GM23338 (cell line): ENCODE results near the gene OSER1. TPM values are rescaled to one million over a fixed set of nuclear protein-coding genes. Genes with fewer than 3 reads are reported as not detected.
A peak's percentile ranks its signal among the peaks of the same experiment; 100 is the strongest.

ENCODE experiments used
- ATAC-seq: fragments of 200-7000 bp; cut with Tn5 transposase; 3 replicates; pipeline ENCODE4 v1.9.1; 2020
- DNase-seq: peaks from one replicate; pipeline ENCODE4 v3.0.0-alpha.2; 2015; ENCODE audit warnings: low spot score
- H2AFZ ChIP-seq: fragments of 200-600 bp; sonication (generic); 2 replicates; pipeline ENCODE4 v1.8.0; 2016; ENCODE audit warnings: antibody characterized with exemption, mild to moderate bottlenecking, moderate library complexity
- H3F3A ChIP-seq: fragments of 200-600 bp; sonication (generic); replicated peaks from 2 replicates; pipeline ENCODE4 v1.8.0; 2017; ENCODE audit warnings: antibody characterized with exemption, mixed run types, low read depth
- H3K27ac ChIP-seq: fragments of 200-600 bp; sonication (generic); 2 replicates; pipeline ENCODE4 v1.6.1; 2016; ENCODE audit warnings: low read depth
- H3K27me3 ChIP-seq: fragments of 200-600 bp; sonication (generic); 2 replicates; pipeline ENCODE4 v1.8.0; 2016; ENCODE audit warnings: mild to moderate bottlenecking, mixed run types, moderate library complexity; ENCODE audit not compliant: insufficient read depth
- H3K36me3 ChIP-seq: fragments of 200-600 bp; sonication (generic); 2 replicates; pipeline ENCODE4 v1.8.0; 2016; ENCODE audit warnings: mild to moderate bottlenecking; ENCODE audit not compliant: insufficient read depth
- H3K4me1 ChIP-seq: fragments of 200-600 bp; sonication (generic); 2 replicates; pipeline ENCODE4 v1.8.0; 2016; ENCODE audit warnings: mild to moderate bottlenecking, moderate library complexity; ENCODE audit not compliant: insufficient read depth
- H3K4me2 ChIP-seq: fragments of 200-600 bp; sonication (generic); 2 replicates; pipeline ENCODE4 v1.7.1; 2017; ENCODE audit warnings: mixed run types
- H3K4me3 ChIP-seq: fragments of 200-600 bp; sonication (generic); 2 replicates; pipeline ENCODE4 v1.6.1; 2016; ENCODE audit warnings: mixed run types
- H3K79me2 ChIP-seq: fragments of 200-600 bp; sonication (generic); replicated peaks from 2 replicates; pipeline ENCODE4 v1.8.0; 2017; ENCODE audit warnings: mild to moderate bottlenecking; ENCODE audit not compliant: insufficient read depth
- H3K9me2 ChIP-seq: fragments of 200-600 bp; sonication (generic); 2 replicates; pipeline ENCODE4 v1.8.0; 2017; ENCODE audit not compliant: insufficient read depth
- H4K20me1 ChIP-seq: fragments of 200-600 bp; sonication (generic); replicated peaks from 2 replicates; pipeline ENCODE4 v1.8.0; 2017; ENCODE audit warnings: mild to moderate bottlenecking; ENCODE audit not compliant: insufficient read depth
- H3K27ac Mint-ChIP-seq: 2 replicates; pipeline ENCODE4 v1.8.0; 2020; ENCODE audit warnings: inconsistent platforms, mild to moderate bottlenecking, moderate library complexity, mixed read lengths
- H3K27me3 Mint-ChIP-seq: 3 replicates; pipeline ENCODE4 v1.8.0; 2022; ENCODE audit warnings: low read depth, mild to moderate bottlenecking, moderate library complexity, mixed read lengths, inconsistent platforms; ENCODE audit not compliant: insufficient read depth, poor library complexity
- H3K36me3 Mint-ChIP-seq: 3 replicates; pipeline ENCODE4 v1.8.0; 2021; ENCODE audit warnings: low read depth, mild to moderate bottlenecking, inconsistent platforms, moderate library complexity, mixed read lengths
- H3K4me1 Mint-ChIP-seq: 3 replicates; pipeline ENCODE4 v1.8.0; 2020; ENCODE audit warnings: mild to moderate bottlenecking, inconsistent platforms, mixed read lengths
- H3K4me3 Mint-ChIP-seq: 3 replicates; pipeline ENCODE4 v1.8.0; 2021; ENCODE audit warnings: moderate library complexity, mild to moderate bottlenecking, inconsistent platforms, mixed read lengths
- H3K9me3 Mint-ChIP-seq: 3 replicates; pipeline ENCODE4 v1.8.0; 2020; ENCODE audit warnings: moderate library complexity, mild to moderate bottlenecking, inconsistent platforms, mixed read lengths
- CREB1 ChIP-seq: fragments of 250-450 bp; sonication (Bioruptor Pico); IDR thresholded peaks from 2 replicates; pipeline ENCODE4 v1.5.0; 2020; ENCODE audit warnings: low read depth, mild to moderate bottlenecking, moderate library complexity
- CTCF ChIP-seq, 2 experiments: fragments of 200-600 bp in 1 of 2; sonication (generic) in 1 of 2; conservative IDR thresholded peaks; 2 replicates each; pipeline versions ENCODE4 v1.5.1 to v1.6.1; 2016 to 2017; ENCODE audit warnings: antibody characterized with exemption in 2 of 2, low read depth in 2 of 2, mild to moderate bottlenecking in 2 of 2, moderate library complexity in 1 of 2
- ETS1 ChIP-seq: IDR thresholded peaks from 2 replicates; pipeline ENCODE4 v1.6.1; 2016; ENCODE audit warnings: antibody characterized with exemption
- EZH2 ChIP-seq: fragments of 200-600 bp; sonication (generic); IDR thresholded peaks from one replicate; pipeline ENCODE4 v1.8.0; 2017; ENCODE audit warnings: antibody characterized with exemption, mild to moderate bottlenecking, low read depth; ENCODE audit not compliant: unreplicated experiment
- EZH2phosphoT487 ChIP-seq: fragments of 200-600 bp; sonication (generic); IDR thresholded peaks from one replicate; pipeline ENCODE4 v1.8.1; 2018; ENCODE audit warnings: antibody characterized with exemption; ENCODE audit not compliant: unreplicated experiment
- NANOG ChIP-seq: IDR thresholded peaks from 2 replicates; pipeline ENCODE4 v1.6.1; 2016; ENCODE audit warnings: antibody characterized with exemption, borderline replicate concordance
- POLR2AphosphoS5 ChIP-seq: IDR thresholded peaks from 2 replicates; pipeline ENCODE4 v1.6.1; 2016; ENCODE audit warnings: antibody characterized with exemption, low read depth
- ZNF114 ChIP-seq: fragments of 250-450 bp; sonication (Bioruptor Pico); IDR thresholded peaks from 2 replicates; pipeline ENCODE4 v1.5.0; 2020; ENCODE audit warnings: mild to moderate bottlenecking, moderate library complexity
- ZNF331 ChIP-seq: fragments of 250-450 bp; sonication (Bioruptor Pico); IDR thresholded peaks from 2 replicates; pipeline ENCODE4 v1.5.0; 2020; ENCODE audit warnings: low read depth, mild to moderate bottlenecking, moderate library complexity
- polyA plus RNA-seq: library from polyadenylated mRNA; unstranded; fragments of >200 nt; fragmentation: Nextera tagmentation; extraction: Ambion mirVana; gene quantifications from 2 replicates; pipeline ENCODE4 v1.2.1, GENCODE V29; 2016
- total RNA-seq: library from RNA; depleted of rRNA; stranded (reverse); fragments of >200 nt; shearing (Covaris generic); gene quantifications from 2 replicates; pipeline ENCODE4 v1.2.3, GENCODE V29; 2014
- TF ChIP-seq, protein P1 (sequence below): IDR thresholded peaks from one replicate; pipeline ENCODE4 v1.6.1; 2018; ENCODE audit warnings: antibody characterized with exemption; ENCODE audit not compliant: unreplicated experiment

Gene OSER1
- total and polyA plus RNA-seq, 2 experiments from 2014 or later: 25.2 to 31.1 TPM

GRCh38 chr20:44209686-44210405 lies 725 bp downstream of the OSER1 start:
- peaks cover 31% of the 10 kb centered on the region; the same call in 2 of the 3 replicates for H3K4me1 Mint-ChIP-seq
- no peaks in the 10 kb centered on the region for H3F3A ChIP-seq
- H3K27me3 Mint-ChIP-seq: peaks cover 11% of the 10 kb centered on the region
- H3K27me3 ChIP-seq: no peaks in the 10 kb centered on the region
- no peaks in the 10 kb centered on the region; the same call in 2 of the 3 replicates for H3K9me3 Mint-ChIP-seq
- H3K4me2 ChIP-seq: peak overlapping the region; percentile 86
- no peak overlapping the region for H2AFZ ChIP-seq
- ATAC-seq (peak; percentile 42), DNase-seq (peak; percentile 64)
- H3K27ac ChIP-seq: peak overlapping the region; percentile 98
- H3K4me3 Mint-ChIP-seq: peak overlapping the region; percentile 98
- peak overlapping the region; percentile 92 for H3K4me3 ChIP-seq
- peaks cover 11% of the 10 kb centered on the region for H3K36me3 Mint-ChIP-seq
- no peaks in the 10 kb centered on the region for H3K9me2 ChIP-seq
- peaks cover 61% of the 10 kb centered on the region for H3K79me2 ChIP-seq
- peaks cover 15% of the 10 kb centered on the region for H3K4me1 ChIP-seq
- TF ChIP-seq EZH2phosphoT487 (no peak), CREB1 (CRISPR knock-in tag) (no peak), CTCF (conservative IDR thresholded peaks at IDR 0.05; ENCODE audit: low read depth in 2 of 2) (no peak), ZNF114 (CRISPR knock-in tag) (no peak), NANOG (no peak), EZH2 (no peak), ZNF331 (CRISPR knock-in tag) (no peak)
- TF ChIP-seq, protein P1, sequence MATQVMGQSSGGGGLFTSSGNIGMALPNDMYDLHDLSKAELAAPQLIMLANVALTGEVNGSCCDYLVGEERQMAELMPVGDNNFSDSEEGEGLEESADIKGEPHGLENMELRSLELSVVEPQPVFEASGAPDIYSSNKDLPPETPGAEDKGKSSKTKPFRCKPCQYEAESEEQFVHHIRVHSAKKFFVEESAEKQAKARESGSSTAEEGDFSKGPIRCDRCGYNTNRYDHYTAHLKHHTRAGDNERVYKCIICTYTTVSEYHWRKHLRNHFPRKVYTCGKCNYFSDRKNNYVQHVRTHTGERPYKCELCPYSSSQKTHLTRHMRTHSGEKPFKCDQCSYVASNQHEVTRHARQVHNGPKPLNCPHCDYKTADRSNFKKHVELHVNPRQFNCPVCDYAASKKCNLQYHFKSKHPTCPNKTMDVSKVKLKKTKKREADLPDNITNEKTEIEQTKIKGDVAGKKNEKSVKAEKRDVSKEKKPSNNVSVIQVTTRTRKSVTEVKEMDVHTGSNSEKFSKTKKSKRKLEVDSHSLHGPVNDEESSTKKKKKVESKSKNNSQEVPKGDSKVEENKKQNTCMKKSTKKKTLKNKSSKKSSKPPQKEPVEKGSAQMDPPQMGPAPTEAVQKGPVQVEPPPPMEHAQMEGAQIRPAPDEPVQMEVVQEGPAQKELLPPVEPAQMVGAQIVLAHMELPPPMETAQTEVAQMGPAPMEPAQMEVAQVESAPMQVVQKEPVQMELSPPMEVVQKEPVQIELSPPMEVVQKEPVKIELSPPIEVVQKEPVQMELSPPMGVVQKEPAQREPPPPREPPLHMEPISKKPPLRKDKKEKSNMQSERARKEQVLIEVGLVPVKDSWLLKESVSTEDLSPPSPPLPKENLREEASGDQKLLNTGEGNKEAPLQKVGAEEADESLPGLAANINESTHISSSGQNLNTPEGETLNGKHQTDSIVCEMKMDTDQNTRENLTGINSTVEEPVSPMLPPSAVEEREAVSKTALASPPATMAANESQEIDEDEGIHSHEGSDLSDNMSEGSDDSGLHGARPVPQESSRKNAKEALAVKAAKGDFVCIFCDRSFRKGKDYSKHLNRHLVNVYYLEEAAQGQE: peak; percentile 55
- H3K36me3 ChIP-seq: peaks cover 7% of the 10 kb centered on the region
- H4K20me1 ChIP-seq: peaks cover 21% of the 10 kb centered on the region
- H3K27ac Mint-ChIP-seq: peak overlapping the region; percentile 98

GRCh38 chr20:44208770-44209169 lies 1.8 kb downstream of the OSER1 start:
- Histone ChIP-seq H3K4me2 (peak overlapping the region; percentile 86), H4K20me1 (peaks cover 25% of the 10 kb centered on the region), H3K36me3 (peaks cover 12% of the 10 kb centered on the region), H2AFZ (no peak overlapping the region), H3K27ac (no peak overlapping the region), H3K79me2 (peaks cover 72% of the 10 kb centered on the region), H3K9me2 (no peaks in the 10 kb centered on the region), H3K27me3 (no peaks in the 10 kb centered on the region), H3F3A (no peaks in the 10 kb centered on the region), H3K4me3 (peak overlapping the region; percentile 92), H3K4me1 (peaks cover 15% of the 10 kb centered on the region)
- H3K4me3 Mint-ChIP-seq: peak overlapping the region; percentile 98
- H3K27me3 Mint-ChIP-seq: peaks cover 11% of the 10 kb centered on the region
- peaks cover 11% of the 10 kb centered on the region for H3K36me3 Mint-ChIP-seq
- peak overlapping the region; percentile 98; the same call in 1 of the 2 replicates for H3K27ac Mint-ChIP-seq
- DNase-seq (no peak), ATAC-seq (no peak)
- H3K9me3 Mint-ChIP-seq: no peaks in the 10 kb centered on the region; the same call in 2 of the 3 replicates
- H3K4me1 Mint-ChIP-seq: peaks cover 24% of the 10 kb centered on the region; the same call in 2 of the 3 replicates
- TF ChIP-seq EZH2 (no peak), EZH2phosphoT487 (no peak), CREB1 (CRISPR knock-in tag) (no peak), CTCF (conservative IDR thresholded peaks at IDR 0.05; ENCODE audit: low read depth in 2 of 2) (no peak), NANOG (no peak), ZNF114 (CRISPR knock-in tag) (no peak), POLR2AphosphoS5 (no peak), ETS1 (no peak)
